HTERT RPE-1 (cell line): ENCODE data around the gene DAB2IP.
"Not testable (repeated sequence)": the region's sequence is repeated elsewhere in the genome, so short reads cannot be mapped to it uniquely, and the experiment has no call there.

ENCODE experiments used
- in situ Hi-C: fragments of 300-500 bp; cut with MboI; formaldehyde crosslinking; loops from 4 replicates; pipeline ENCODE4 v1.14.3; 2020; ENCODE audit warnings: low sequenced_read_pairs

The DAB2IP gene

GRCh38 chr9:121643473-121643872 is 8.0 kb upstream of the DAB2IP start:
- in situ Hi-C loops = no loop called here

DNA sequence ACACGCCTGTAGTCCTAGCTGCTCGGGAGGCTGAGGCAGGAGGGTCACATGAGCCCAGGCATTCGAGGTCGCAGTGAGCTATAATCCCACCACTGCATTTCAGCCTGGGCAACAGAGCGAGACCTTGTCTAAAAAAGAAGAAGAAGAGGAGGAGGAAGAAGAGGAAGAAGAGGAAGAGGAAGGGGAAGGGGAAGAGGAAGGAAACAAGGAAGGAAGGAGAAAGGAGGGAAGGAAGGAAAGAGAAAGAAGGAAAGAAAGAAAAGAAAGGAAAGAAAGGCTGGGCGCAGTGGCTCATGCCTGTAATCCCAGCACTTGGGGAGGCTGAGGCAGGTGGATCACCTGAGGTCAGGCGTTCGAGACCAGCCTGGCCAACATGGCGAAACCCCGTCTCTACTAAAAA is 7.4 kb upstream of the DAB2IP start:
- in situ Hi-C loops = not testable (repeated sequence)

GRCh38 chr9:121645003-121645402 is 6.4 kb upstream of the DAB2IP start:
- in situ Hi-C loops = no loop called here

GRCh38 chr9:121645853-121646807 is 5.3 kb upstream of the DAB2IP start:
- in situ Hi-C loops = no loop called here

- in situ Hi-C loops = no loop called here
Measured at GRCh38 chr9:121646992-121647391, 4.4 kb upstream of the DAB2IP start.

DNA sequence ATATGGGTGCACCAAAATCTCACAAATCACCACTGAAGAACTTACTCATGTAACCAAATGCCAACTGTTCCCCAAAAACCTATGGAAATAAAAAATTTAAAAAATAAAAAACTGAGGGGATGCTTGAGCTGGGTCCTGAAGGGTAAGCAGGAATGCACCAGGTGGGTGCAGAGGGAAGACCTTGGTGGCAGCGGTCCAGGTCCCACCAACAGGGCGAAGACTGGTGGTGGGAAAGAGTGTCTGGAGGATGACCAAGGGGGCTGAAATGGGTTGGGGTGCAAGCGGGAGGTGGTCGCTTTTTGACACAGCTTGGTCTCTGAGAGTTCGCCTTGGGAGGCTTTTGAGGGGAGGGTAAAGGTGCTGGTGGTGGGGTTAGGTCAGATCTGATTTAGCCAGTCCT is 3.3 kb upstream of the DAB2IP start:
- in situ Hi-C loops = no loop called here

DNA sequence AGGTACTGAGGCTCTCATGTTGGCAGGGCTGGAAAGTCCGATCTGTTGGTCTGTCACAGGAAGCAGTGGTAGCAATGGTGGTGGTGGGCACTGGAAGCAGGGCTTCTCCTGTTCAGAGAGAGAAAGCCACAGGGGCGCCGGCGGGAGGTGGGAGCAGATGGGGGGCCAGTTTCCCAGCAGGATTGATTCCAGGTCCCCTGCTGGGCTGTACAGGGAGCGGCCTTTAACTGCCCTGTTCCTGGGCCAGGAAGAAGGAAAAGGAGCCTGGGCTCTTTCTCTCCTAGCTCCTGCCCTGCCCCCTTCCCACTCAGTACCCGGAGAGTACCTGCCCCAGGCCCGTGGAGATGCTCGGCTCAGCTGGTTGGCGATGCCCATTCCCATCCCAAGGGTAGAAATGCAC is 2.6 kb upstream of the DAB2IP start:
- in situ Hi-C loops = no loop called here

DNA sequence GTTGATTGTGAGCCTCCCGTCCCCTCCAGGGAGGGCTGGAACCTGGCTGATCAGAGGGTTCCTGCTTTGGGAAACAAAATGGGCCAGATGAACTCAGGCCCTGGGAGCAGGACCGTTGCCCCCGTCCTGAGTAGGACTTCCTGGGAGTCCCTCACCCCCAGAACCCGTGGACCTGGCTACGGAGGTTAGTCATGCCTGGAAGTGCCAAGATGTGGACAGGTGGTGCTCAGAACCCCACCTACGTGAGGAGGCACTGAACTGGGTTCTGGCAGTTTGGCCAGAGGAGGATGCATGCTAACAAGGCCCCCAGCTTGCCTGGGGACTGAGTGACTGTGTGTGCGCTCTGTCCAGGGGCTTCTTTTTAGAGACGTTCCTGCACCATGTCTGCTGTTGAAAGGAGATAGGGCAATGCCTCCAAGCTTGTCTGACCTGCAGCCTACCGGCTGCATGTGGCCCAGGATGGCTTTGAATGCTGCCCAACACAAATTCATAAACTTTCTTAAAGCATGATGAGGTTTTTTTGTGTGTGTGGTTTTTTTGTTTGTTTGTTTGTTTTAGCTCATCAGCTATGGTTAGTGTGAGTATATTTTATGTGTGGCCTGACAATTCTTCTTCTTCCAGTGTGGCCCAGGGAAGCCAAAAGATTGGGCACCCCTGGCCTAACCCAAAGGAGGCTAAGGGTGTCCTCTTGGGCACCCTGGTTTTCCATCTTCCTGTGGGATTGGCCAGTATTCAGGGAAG is 1.8 kb upstream of the DAB2IP start:
- in situ Hi-C loops = no loop called here

DNA sequence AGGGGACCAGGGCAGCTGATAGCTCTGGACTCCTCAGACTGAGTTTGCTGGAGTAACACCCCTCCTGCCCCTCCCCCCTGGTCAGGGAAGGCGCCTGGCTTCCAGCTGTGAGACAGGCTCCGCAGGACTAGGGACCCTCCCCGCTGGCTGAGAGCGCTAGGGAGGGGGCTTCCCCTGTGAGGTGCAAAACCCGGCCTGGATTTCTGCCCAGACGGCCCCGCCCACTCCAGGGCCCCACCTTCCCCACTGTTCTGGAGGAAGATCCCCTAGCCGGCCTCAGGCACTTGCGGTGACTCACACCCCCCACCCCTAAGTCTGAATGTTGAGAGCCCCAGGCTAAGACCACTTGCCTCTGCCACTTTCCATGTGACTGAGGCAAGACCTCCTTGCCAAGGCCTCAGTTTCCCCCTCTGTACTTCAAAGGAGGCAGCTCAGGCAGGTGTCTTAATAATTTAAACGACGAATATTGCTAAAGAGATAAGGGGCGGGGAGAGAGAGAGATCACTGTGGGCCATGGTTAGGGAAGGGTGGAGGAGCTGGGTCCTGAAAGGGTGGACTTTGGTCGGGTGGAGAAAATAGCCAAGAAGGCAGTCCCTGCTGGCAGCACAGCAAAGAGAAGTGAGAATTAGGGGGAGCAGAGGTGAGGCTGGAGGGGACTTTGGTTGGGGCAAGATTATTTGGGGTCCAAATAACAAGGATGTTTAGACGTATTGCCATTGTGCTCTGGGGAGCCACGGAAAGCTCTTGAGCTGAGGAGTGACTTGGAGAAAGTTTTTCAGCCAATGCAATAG is 1.0 kb upstream of the DAB2IP start:
- in situ Hi-C loops = no loop called here

DNA sequence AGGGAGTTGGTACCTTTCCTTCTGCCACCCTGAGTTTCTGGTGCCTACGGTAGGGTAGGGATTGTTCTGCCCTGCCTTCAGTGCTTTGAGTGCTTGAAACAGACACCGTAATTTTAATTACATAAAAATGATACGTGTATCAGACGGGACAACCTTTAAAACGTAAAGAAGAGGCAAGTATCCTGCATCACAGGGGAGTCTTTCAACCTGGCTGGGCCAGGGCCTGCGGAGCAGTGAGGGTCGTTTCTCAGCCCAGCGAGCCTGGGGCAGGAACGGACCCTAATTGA is 483 bp upstream of the DAB2IP start:
- in situ Hi-C loops = no loop called here

GRCh38 chr9:121652021-121652837 is 795 bp downstream of the DAB2IP start:
- in situ Hi-C loops = no loop called here

GRCh38 chr9:121652838-121653231 is 1.4 kb downstream of the DAB2IP start:
- in situ Hi-C loops = no loop called here

DNA sequence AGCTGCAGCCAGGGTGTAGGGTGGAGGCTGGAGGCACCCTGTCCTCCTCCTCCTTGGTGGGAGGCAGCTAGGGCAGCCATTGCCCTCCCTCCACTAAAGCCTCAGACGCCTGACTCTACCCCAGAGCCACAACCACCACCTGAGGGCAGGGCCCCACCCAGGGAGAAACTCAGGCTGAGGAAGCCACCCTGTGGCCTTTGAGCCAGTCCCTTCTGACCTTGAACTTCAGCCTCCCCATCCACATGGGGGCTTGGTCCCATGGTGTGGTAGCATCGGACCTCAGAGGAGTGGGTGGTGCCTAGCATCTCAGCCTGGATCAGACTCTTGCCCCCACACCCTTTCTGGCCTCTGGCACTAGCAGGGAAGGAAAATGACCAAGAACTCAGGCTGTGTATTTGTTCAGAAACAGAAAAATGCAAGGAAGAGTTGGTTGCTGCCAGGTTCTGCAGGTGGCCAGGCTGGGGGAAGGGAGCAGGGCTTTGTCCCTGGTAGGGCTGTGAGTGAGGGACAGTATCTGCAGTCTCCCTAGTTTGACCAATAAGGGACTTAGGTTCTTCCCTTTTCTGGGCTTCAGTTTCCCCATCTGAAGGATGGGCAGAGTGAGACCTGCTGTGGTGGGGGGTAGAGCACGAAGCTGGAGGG is 3.2 kb downstream of the DAB2IP start:
- in situ Hi-C loops = no loop called here

DNA sequence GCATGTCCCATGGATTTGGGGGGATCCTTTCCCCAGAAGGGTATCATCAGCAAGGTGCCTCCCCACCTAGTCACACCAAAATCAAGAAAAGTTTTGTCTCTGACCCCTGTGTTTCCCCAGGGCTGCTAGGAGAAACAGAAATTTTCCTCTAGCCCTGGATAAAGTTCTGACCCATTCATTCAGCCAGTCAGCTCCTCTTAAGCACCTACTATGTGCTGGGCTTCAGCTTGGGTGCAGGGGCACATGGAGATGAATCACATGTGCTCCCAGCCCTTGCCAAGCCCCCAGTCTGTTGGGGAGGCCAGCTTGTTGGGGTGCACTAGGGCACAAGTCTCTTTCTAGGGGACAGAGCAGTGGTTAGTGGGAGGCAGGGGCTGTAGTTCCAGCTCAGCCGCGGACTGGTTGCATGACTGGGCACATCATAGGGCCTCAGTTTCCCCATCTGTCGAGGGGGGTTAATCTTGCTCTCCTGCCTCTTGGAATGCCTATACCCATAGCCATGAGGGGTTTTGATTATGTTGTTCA is 3.9 kb downstream of the DAB2IP start:
- in situ Hi-C loops = no loop called here

GRCh38 chr9:121656941-121657470 is 5.6 kb downstream of the DAB2IP start:
- in situ Hi-C loops = no loop called here

DNA sequence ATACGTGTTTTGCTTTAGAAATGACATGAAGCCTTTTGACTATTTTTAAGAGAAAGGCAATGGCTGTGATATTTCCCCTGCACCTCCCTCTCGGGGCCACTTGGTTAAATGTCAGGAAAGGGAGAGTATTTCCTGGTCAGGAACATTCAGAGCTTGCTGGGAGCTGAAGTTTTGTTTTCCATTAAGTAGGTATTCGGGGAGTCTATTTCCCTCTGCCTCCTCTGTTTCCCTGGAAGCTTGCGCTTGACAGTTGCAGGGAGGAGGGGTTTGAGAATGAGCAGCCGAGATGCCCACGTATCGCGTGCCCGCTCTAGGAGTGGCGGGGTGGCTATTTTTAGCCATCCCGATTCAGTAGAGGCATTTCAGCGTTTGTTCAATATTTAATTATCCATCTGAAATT is 6.7 kb downstream of the DAB2IP start:
- in situ Hi-C loops = no loop called here

GRCh38 chr9:121658591-121658990 is 7.2 kb downstream of the DAB2IP start:
- in situ Hi-C loops = no loop called here

DNA sequence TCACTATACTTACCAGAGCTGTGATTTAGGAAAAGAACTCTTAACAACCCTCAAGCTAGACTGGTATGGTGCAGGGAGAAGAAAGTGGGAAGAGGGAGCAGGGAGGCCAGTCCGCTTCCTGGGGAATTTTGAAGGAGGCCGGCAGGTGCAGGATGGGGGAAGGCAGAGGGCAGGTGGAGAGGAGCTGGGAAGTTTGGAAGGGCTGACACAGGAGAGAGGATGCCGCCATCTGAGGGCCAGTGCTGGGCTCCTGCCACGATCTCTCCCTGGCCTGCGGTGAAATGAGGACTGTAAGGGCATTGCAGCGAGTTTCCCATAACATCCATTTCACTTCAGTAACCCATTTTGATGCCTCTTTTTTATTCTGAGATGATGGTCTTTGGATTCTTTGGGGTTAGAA is 8.9 kb downstream of the DAB2IP start:
- in situ Hi-C loops = no loop called here

- in situ Hi-C loops = no loop called here
Measured at GRCh38 chr9:121660876-121661275, 9.4 kb downstream of the DAB2IP start.

DNA sequence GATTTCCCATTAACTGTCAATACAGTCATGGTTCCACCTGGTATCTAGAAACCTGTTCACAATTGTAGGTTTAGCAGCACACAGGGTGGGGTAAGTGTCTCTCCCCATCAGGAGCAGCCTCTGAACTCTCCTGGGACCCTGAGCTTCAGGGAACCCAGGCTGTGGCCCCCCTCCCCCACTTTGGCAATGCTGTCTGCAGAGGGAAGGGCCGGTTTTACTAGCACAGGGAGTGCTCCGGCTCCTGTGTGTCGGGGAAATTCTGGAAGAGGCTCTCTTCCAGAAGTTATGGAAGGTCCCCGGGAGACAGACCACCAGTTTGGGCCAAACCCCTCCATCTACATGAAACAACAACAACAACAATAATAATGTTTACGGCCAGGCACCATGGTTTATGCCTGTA is 9.9 kb downstream of the DAB2IP start:
- in situ Hi-C loops = no loop called here
